Stimulated activated naive B cell treated with anti-CD40 and anti-IgM and Interleukin-4, amounts not matched to agents 10 μg/mL and 1 μg/mL and 100 μg/mL, for 72 hours (primary cell): Measurements from ENCODE around the gene HSPA1B.
A peak's percentile ranks its signal among the peaks of the same experiment; 100 is the strongest.
"Not testable (repeated sequence)": the region's sequence is repeated elsewhere in the genome, so short reads cannot be mapped to it uniquely, and the experiment has no call there.

Experiments
- ATAC-seq, 2 donors: fragments of 150-1000 bp; cut with Tn5 transposase; replicated peaks; 2 replicates each; pipeline ENCODE4 v1.10.0; 2021; ENCODE audit warnings: moderate library complexity in 1 of 2
- DNase-seq: peaks from one replicate; pipeline ENCODE4 v3.0.0; 2021
- H3K27ac Mint-ChIP-seq: one replicate; pipeline ENCODE4 v1.8.0; 2022; ENCODE audit warnings: mild to moderate bottlenecking, mixed read lengths
- H3K27me3 Mint-ChIP-seq, 2 donors: one replicate each; pipeline ENCODE4 v1.8.0; 2022; ENCODE audit warnings: mixed read lengths in 2 of 2
- H3K36me3 Mint-ChIP-seq, 2 donors: one replicate each; pipeline ENCODE4 v1.8.0; 2022; ENCODE audit warnings: mixed read lengths in 2 of 2, mild to moderate bottlenecking in 1 of 2
- H3K4me1 Mint-ChIP-seq, 2 donors: one replicate each; pipeline ENCODE4 v1.8.0; 2022; ENCODE audit warnings: mixed read lengths in 2 of 2, mild to moderate bottlenecking in 1 of 2
- H3K4me3 Mint-ChIP-seq, 2 donors: one replicate each; pipeline ENCODE4 v1.8.0; 2022; ENCODE audit warnings: mild to moderate bottlenecking in 2 of 2, mixed read lengths in 2 of 2, moderate library complexity in 1 of 2
- H3K9me3 Mint-ChIP-seq, 2 donors: one replicate each; pipeline ENCODE4 v1.8.0; 2022; ENCODE audit warnings: mixed read lengths in 2 of 2, mild to moderate bottlenecking in 1 of 2

The HSPA1B gene

GRCh38 chr6:31813465-31813849 lies 14.1 kb upstream of the HSPA1B start:
- Mint-ChIP-seq H3K27me3 (no peaks in the 10 kb centered on the region), H3K27ac (no peak overlapping the region), H3K4me3 (peak overlapping the region; percentile 84 to 96), H3K36me3 (peaks cover 2 to 11% of the 10 kb centered on the region in 2 donors), H3K9me3 (no peaks in the 10 kb centered on the region), H3K4me1 (peaks cover 21 to 33% of the 10 kb centered on the region in 2 donors)
- ATAC-seq (no peak), DNase-seq (no peak)

- peak; percentile 68 to 69 for ATAC-seq
- peaks cover 23 to 33% of the 10 kb centered on the region in 2 donors for H3K4me1 Mint-ChIP-seq
- peak; percentile 57 for DNase-seq
- no peaks in the 10 kb centered on the region for H3K9me3 Mint-ChIP-seq
- peaks cover 2 to 11% of the 10 kb centered on the region in 2 donors for H3K36me3 Mint-ChIP-seq
- peak overlapping the region; percentile 97 for H3K27ac Mint-ChIP-seq
- H3K4me3 Mint-ChIP-seq, result peak overlapping the region; percentile 96 to 99
- H3K27me3 Mint-ChIP-seq, result no peaks in the 10 kb centered on the region
Observed at GRCh38 chr6:31814677-31815024, 12.9 kb upstream of the HSPA1B start.

GRCh38 chr6:31815025-31815838 lies 12.3 kb upstream of the HSPA1B start, which contains the start of the genes HSPA1A and HSPA1L:
TSS of gene HSPA1A (plus strand) at chr6:31815543. CDS start at chr6:31815757, 214 bp downstream.
TSS of gene HSPA1L (minus strand) at chr6:31815283. CDS start at chr6:31811972, 3,311 bp downstream.
- peak within 1 kb of the TSS; percentile 97 for H3K27ac Mint-ChIP-seq
- peak; percentile 55 to 64 for ATAC-seq
- H3K4me1 Mint-ChIP-seq, result peaks cover 25 to 38% of the 10 kb centered on the region in 2 donors
- H3K36me3 Mint-ChIP-seq, result peaks cover 2 to 8% of the 10 kb centered on the region in 2 donors
- H3K4me3 Mint-ChIP-seq, result peak within 1 kb of the TSS; percentile 96 to 99
- H3K27me3 Mint-ChIP-seq, result no peaks in the 10 kb centered on the region
- DNase-seq, result peak; percentile 68
- no peaks in the 10 kb centered on the region for H3K9me3 Mint-ChIP-seq

- H3K36me3 Mint-ChIP-seq, H3K27me3 Mint-ChIP-seq, DNase-seq, H3K9me3 Mint-ChIP-seq, ATAC-seq: not testable (repeated sequence)
- Mint-ChIP-seq H3K27ac (peak overlapping the region; percentile 37), H3K4me3 (peak overlapping the region; percentile 78), H3K4me1 (peaks cover 32 to 50% of the 10 kb centered on the region in 2 donors)
Observed at GRCh38 chr6:31817133-31817928, 10.2 kb upstream of the HSPA1B start.

- ATAC-seq, DNase-seq, H3K9me3 Mint-ChIP-seq, H3K27me3 Mint-ChIP-seq, H3K36me3 Mint-ChIP-seq: not testable (repeated sequence)
- Mint-ChIP-seq H3K4me1 (peaks cover 32 to 52% of the 10 kb centered on the region in 2 donors), H3K27ac (peak overlapping the region; percentile 37), H3K4me3 (peak overlapping the region; percentile 78)
Observed at GRCh38 chr6:31817929-31818511, 9.5 kb upstream of the HSPA1B start.

- H3K4me1 Mint-ChIP-seq, result peaks cover 32 to 55% of the 10 kb centered on the region in 2 donors
- DNase-seq (no peak), ATAC-seq (no peak)
- H3K4me3 Mint-ChIP-seq, result peak overlapping the region in 1 of 2 donors; percentile 42
- H3K9me3 Mint-ChIP-seq, result no peaks in the 10 kb centered on the region
- H3K27ac Mint-ChIP-seq, result no peak overlapping the region
- H3K27me3 Mint-ChIP-seq, result no peaks in the 10 kb centered on the region
- no peaks in the 10 kb centered on the region for H3K36me3 Mint-ChIP-seq
Observed at GRCh38 chr6:31819871-31820299, 7.7 kb upstream of the HSPA1B start.

GRCh38 chr6:31820399-31820798 lies 7.1 kb upstream of the HSPA1B start:
- H3K4me1 Mint-ChIP-seq, result peaks cover 33 to 54% of the 10 kb centered on the region in 2 donors
- H3K9me3 Mint-ChIP-seq, DNase-seq, H3K36me3 Mint-ChIP-seq, H3K27ac Mint-ChIP-seq, ATAC-seq, H3K4me3 Mint-ChIP-seq, H3K27me3 Mint-ChIP-seq: not testable (repeated sequence)

- ATAC-seq (peak; percentile 55 to 72), DNase-seq (peak; percentile 68)
- H3K9me3 Mint-ChIP-seq, result no peaks in the 10 kb centered on the region
- peak overlapping the region; percentile 87 to 89 for H3K4me3 Mint-ChIP-seq
- H3K27me3 Mint-ChIP-seq, result no peaks in the 10 kb centered on the region
- peak overlapping the region; percentile 95 for H3K27ac Mint-ChIP-seq
- H3K4me1 Mint-ChIP-seq, result peaks cover 35 to 59% of the 10 kb centered on the region in 2 donors
- no peaks in the 10 kb centered on the region for H3K36me3 Mint-ChIP-seq
Observed at GRCh38 chr6:31821301-31822035, 6.1 kb upstream of the HSPA1B start.

- Mint-ChIP-seq H3K9me3 (no peaks in the 10 kb centered on the region), H3K4me3 (peak overlapping the region; percentile 87 to 89), H3K4me1 (peaks cover 37 to 65% of the 10 kb centered on the region in 2 donors), H3K36me3 (no peaks in the 10 kb centered on the region), H3K27ac (peak overlapping the region; percentile 95), H3K27me3 (no peaks in the 10 kb centered on the region)
- peak; percentile 80 for DNase-seq
- ATAC-seq, result peak; percentile 73 to 77
Observed at GRCh38 chr6:31822036-31822821, 5.3 kb upstream of the HSPA1B start.

- not testable (repeated sequence) for H3K36me3 Mint-ChIP-seq, H3K27me3 Mint-ChIP-seq, ATAC-seq, DNase-seq, H3K9me3 Mint-ChIP-seq
- H3K27ac Mint-ChIP-seq, result peak overlapping the region; percentile 82
- peaks cover 24 to 55% of the 10 kb centered on the region in 2 donors for H3K4me1 Mint-ChIP-seq
- H3K4me3 Mint-ChIP-seq, result peak overlapping the region in 1 of 2 donors; percentile 25
Observed at GRCh38 chr6:31823592-31824196, 3.8 kb upstream of the HSPA1B start.

- peak overlapping the region in 1 of 2 donors; percentile 86 for H3K4me3 Mint-ChIP-seq
- H3K27me3 Mint-ChIP-seq, result no peaks in the 10 kb centered on the region
- peaks cover 25 to 59% of the 10 kb centered on the region in 2 donors for H3K4me1 Mint-ChIP-seq
- ATAC-seq, result no peak
- no peaks in the 10 kb centered on the region for H3K9me3 Mint-ChIP-seq
- peak overlapping the region; percentile 99 for H3K27ac Mint-ChIP-seq
- DNase-seq, result no peak
- H3K36me3 Mint-ChIP-seq, result peaks cover 0 to under 1% of the 10 kb centered on the region in 2 donors
Observed at GRCh38 chr6:31825553-31825952, 2.0 kb upstream of the HSPA1B start.

- Mint-ChIP-seq H3K27ac (peak overlapping the region; percentile 99), H3K9me3 (no peaks in the 10 kb centered on the region), H3K27me3 (no peaks in the 10 kb centered on the region), H3K4me3 (peak overlapping the region; percentile 86 to 88), H3K36me3 (peaks cover 0 to 2% of the 10 kb centered on the region in 2 donors), H3K4me1 (peaks cover 24 to 58% of the 10 kb centered on the region in 2 donors)
- DNase-seq (no peak), ATAC-seq (peak; percentile 29 to 36)
Observed at GRCh38 chr6:31826793-31827285, 699 bp upstream of the HSPA1B start.
